ENCODE results near the gene CCN5.
"Not testable (repeated sequence)": the region's sequence is repeated elsewhere in the genome, so short reads cannot be mapped to it uniquely, and the experiment has no call there.

Gene CCN5

GRCh38 chr20:44695295-44695673 is 19.9 kb upstream of the CCN5 start:
- DNase-seq (ENCODE audit: low read depth): no peak

GRCh38 chr20:44695674-44696300 is 19.4 kb upstream of the CCN5 start:
- DNase-seq (ENCODE audit: low read depth): no peak

GRCh38 chr20:44696315-44696714 is 18.9 kb upstream of the CCN5 start:
- DNase-seq (ENCODE audit: low read depth): no peak

GRCh38 chr20:44697041-44697440 is 18.1 kb upstream of the CCN5 start:
- DNase-seq (ENCODE audit: low read depth): not testable (repeated sequence)

GRCh38 chr20:44698351-44698750 is 16.8 kb upstream of the CCN5 start:
- DNase-seq (ENCODE audit: low read depth): no peak

- DNase-seq (ENCODE audit: low read depth): no peak
These were observed 14.9 kb upstream of the CCN5 start for GRCh38 chr20:44700306-44700705.

GRCh38 chr20:44701118-44701857 is 13.9 kb upstream of the CCN5 start:
- DNase-seq (ENCODE audit: low read depth): no peak

GRCh38 chr20:44701858-44702256 is 13.3 kb upstream of the CCN5 start:
- no peak for DNase-seq (ENCODE audit: low read depth)

GRCh38 chr20:44702776-44703175 is 12.4 kb upstream of the CCN5 start:
- no peak for DNase-seq (ENCODE audit: low read depth)

GRCh38 chr20:44703183-44703925 is 11.8 kb upstream of the CCN5 start:
- no peak for DNase-seq (ENCODE audit: low read depth)

- no peak for DNase-seq (ENCODE audit: low read depth)
These were observed 11.1 kb upstream of the CCN5 start for GRCh38 chr20:44703956-44704488.

- no peak for DNase-seq (ENCODE audit: low read depth)
These were observed 10.6 kb upstream of the CCN5 start for GRCh38 chr20:44704551-44704971.

- no peak for DNase-seq (ENCODE audit: low read depth)
These were observed 9.6 kb upstream of the CCN5 start for GRCh38 chr20:44705364-44706094.

- DNase-seq (ENCODE audit: low read depth): no peak
These were observed 8.7 kb upstream of the CCN5 start for GRCh38 chr20:44706301-44707017.

GRCh38 chr20:44707018-44707579 is 8.1 kb upstream of the CCN5 start:
- DNase-seq (ENCODE audit: low read depth): no peak

GRCh38 chr20:44709380-44709779 is 5.8 kb upstream of the CCN5 start:
- no peak for DNase-seq (ENCODE audit: low read depth)

- no peak for DNase-seq (ENCODE audit: low read depth)
These were observed 5.4 kb upstream of the CCN5 start for GRCh38 chr20:44709797-44710196.

- DNase-seq (ENCODE audit: low read depth): no peak
These were observed 3.9 kb upstream of the CCN5 start for GRCh38 chr20:44711237-44711636.

GRCh38 chr20:44714102-44714700 is 968 bp upstream of the CCN5 start:
- no peak for DNase-seq (ENCODE audit: low read depth)

- no peak for DNase-seq (ENCODE audit: low read depth)
These were observed 535 bp downstream of the CCN5 start for GRCh38 chr20:44715499-44716308.
